Frontal cortex (tissue), 4 donors: ENCODE results near the gene HS3ST4. TPM values are rescaled to one million over a fixed set of nuclear protein-coding genes. Genes with fewer than 3 reads are reported as not detected.

Source experiments
- DNase-seq, 2 donors: peaks; one replicate each; pipeline ENCODE4 v3.0.0; 2012; ENCODE audit warnings: low spot score in 2 of 2
- FAIRE-seq: peaks from 2 replicates; lab custom pipeline; 2012; peaks lifted over from hg19 to GRCh38; lab: Jason Lieb, UNC
- small RNA-seq: library from RNA; depleted of rRNA; stranded (forward); fragments of <200 nt; gene quantifications from one replicate; pipeline ENCODE3, GENCODE V24; 2014
- total RNA-seq: library from RNA; depleted of rRNA; stranded (reverse); fragments of >200 nt; gene quantifications from one replicate; pipeline ENCODE4 v1.2.3, GENCODE V29; 2014
- donor health status: control.
- donor health status: control.
- donor health status: control.

Gene HS3ST4
- total RNA-seq, 1 donor from 2014 or later = 7.7 TPM

DNA sequence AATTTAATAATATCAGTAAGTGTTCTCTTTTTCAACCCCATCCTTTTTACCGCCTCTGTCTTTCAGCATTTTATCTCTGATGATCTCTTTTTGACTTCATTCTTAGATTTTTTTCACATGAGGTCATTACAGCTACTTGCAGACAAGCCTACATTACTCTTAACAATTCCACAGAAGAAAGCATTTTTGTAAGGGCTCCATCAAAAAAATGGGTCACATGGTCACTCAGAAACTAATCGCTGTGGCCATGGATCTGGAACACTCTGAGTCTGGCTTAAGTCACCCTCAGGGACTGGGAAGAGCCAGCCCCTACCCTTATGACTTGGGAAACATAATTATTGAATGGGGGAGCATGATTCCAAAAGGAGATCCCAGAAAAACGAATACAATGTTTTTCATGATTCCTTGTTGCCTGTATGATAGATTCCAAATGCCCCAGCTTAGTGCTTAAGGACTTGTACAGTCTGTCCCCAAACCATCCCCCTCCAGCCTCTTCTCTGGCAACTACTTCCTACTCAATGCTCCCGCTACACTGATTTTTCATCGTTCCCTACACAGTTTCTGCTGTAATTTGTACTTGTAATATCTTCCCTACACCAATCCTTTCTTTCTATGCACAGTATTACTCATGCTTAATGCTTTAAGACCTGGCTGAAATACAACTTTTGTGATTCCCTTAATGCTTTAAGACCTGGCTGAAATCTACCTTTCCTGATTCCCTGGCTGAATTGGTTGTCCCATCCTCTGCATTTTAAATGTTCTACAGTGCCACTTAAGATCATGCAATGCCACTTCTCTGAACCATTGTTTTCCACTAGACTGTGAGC, 457.8 kb downstream of the HS3ST4 start:
- no peak for DNase-seq
- no peak for FAIRE-seq

GRCh38 chr16:26155221-26155620, 463.5 kb downstream of the HS3ST4 start:
- FAIRE-seq (no peak), DNase-seq (no peak)

DNA sequence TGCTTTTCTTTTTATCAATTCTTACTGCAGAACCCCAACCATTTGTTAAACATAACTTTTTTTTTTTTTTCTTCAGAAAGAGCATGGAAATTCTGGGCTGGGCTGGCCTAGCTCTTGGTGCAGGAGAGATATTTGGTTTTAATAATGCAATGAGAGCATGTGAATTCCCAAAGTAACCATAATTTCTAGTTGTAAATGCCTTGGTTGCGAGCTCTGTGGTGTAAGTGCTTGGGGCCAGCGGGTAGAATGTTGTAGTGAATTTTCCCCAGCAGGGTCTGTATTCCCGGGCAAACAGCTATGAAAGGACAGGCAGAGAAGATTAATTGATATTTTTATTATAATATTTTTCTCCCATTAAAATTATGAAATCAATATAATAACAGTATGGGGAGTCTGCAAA, 465.6 kb downstream of the HS3ST4 start:
- DNase-seq = no peak
- no peak for FAIRE-seq

DNA sequence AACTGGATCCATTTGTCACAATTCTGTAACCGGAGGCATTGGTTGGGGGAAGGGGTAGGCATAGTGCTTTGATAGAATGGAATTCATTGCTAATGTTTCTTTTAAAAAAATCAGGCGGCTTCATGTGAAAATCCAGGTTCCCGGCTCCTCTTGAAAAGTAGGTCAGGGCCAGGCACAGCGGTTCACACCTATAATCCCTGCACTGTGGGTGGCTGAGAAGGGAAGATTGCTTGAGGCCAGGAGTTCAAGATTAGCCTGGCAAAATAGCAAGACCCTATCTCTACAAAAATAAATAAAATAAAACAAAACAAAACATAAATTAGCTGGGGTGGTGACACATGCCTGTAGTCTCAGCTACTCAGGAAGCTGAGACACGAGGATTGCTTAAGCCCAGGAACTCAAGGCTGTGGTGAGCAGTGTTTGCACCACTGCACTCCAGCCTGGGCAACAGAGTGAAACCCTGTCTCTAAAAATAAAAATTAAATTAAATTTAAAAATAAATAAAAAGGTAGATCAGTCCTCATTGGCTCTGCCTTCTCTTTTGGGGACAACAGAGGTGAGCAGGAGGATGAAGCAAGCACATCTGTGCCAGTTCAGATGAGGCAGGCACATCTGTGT, 466.5 kb downstream of the HS3ST4 start:
- FAIRE-seq (no peak), DNase-seq (no peak)

DNA sequence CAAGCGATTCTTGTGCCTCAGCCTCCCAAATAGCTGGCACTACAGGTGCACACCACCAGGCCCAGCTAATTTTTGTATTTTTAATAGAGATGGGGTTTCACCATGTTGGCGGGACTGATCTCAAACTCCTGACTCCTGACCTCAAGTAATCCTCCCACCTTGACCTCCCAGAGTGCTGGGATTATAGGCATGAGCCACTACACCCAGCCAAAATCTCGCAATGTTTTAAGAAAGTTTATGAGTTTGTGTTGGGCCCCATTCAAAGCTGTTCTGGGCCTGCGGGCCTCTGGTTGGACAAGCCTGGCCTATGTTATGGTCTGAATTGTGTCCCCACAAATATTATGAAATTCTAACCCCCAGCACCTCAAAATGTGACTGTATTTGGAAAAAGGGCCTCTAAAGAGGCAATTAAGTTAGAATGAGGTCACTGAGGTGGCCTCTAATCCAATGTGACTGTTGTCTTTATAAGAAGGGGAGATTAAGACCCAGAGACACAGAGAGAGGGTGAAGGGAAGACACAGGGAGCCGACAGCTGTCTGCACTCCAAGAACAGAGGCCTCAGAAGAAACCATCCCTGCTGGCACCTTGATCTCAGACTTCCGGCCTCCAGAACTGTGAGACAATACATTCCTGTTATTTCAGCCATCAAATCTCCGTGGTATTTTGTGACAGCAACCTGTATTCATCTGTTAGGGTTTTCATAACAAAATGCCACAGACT, 469.9 kb downstream of the HS3ST4 start:
- DNase-seq (no peak), FAIRE-seq (no peak)

DNA sequence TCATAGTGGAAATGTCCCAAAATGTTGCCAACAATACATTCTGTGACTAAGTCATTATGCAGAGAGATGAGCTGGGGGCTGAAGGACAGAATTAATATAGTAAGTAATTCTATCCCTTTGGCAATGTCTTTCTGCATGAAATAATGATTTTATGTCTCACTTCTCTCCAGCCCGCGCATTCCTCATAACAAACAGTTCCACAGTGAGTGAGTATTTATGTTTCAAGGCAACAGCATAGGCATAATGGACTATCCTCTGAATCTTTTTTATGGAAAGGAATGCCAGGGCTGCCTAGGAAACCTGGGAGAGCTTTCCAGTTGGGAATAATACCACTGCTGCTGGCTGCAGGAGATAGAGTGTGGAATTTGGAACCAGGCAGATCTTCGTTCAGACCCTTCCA, 477.7 kb downstream of the HS3ST4 start:
- DNase-seq (peak in 1 of 2 donors; percentile 14), FAIRE-seq (no peak)

DNA sequence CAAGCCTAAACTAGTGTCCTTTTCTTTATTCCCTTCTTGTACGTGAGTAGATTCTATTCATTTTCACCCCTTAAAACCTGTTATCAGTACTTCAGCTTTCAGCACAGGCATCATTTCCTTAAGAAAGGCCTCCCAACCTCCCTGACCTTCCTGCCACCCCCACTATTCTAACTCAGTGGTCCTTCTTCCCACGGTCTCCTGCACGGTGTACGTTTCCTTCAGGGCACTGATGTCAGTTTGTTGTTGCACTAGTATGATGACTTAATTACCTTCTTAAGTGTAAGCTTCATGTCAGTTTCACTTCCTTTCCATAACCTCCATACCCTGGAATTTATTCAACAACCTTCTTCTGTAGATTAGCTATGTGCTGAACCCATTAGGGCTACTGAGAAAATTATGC, 484.2 kb downstream of the HS3ST4 start:
- DNase-seq (no peak), FAIRE-seq (no peak)

DNA sequence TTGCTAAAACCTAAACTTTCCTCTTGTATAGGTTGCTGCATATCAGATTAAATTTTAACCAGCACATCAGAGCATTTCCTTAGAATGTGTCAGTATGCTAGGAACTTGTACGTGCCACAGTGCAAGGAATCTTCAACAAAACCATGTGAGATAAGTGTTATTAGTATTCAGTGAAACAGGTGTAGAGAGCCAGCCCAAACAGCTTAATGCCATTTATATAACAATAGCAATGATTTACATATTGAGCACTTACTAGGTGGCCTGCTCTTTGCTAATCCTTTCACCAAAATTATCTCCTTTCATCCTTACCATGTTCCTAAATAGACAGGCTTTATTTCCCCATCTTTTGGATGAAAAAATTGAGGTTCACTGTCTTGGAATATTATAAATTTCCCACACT, 485.7 kb downstream of the HS3ST4 start:
- FAIRE-seq = no peak
- DNase-seq = no peak

GRCh38 chr16:26178298-26178697, 486.5 kb downstream of the HS3ST4 start:
- no peak for DNase-seq
- no peak for FAIRE-seq

DNA sequence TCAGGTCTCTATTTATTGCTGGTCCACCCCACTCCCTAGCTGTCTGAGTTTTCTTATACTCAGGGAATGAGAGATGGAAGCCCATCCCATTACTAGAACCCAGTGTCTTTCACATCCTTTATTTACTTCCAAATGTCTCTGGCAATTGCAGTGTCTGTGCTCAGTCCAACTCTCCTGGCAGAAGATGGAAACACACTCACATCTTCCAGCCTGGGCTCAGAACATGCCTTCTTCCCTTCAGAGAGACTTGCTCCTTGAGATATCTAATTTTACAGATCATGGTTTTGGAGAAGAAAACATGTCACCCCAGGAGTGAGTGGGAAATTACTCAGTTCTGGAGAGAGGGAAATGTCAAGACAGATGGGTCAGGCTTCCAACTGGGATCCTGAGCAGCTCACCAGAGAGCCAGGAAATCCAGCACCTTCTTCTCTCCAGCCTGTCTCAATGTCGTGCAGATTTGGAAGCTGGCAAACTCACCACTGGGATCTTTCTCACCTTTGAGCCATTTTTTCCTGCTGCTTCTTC, 494.4 kb downstream of the HS3ST4 start:
- no peak for DNase-seq
- no peak for FAIRE-seq

Small RNA genes lying within 50 kb of the gene (small RNA-seq; reads per million reads assigned to genes)
- not detected for gene HMGN2P3
- gene MIR548W = not detected
- not detected for gene RNA5SP405
